GM23338 (cell line): Measurements from ENCODE around the gene TBC1D2B. TPM values are rescaled to one million over a fixed set of nuclear protein-coding genes. Genes with fewer than 3 reads are reported as not detected.

ENCODE experiments used
- ATAC-seq: fragments of 200-7000 bp; cut with Tn5 transposase; 3 replicates; pipeline ENCODE4 v1.9.1; 2020
- DNase-seq: peaks from one replicate; pipeline ENCODE4 v3.0.0-alpha.2; 2015; ENCODE audit warnings: low spot score
- H2AFZ ChIP-seq: fragments of 200-600 bp; sonication (generic); 2 replicates; pipeline ENCODE4 v1.8.0; 2016; ENCODE audit warnings: antibody characterized with exemption, mild to moderate bottlenecking, moderate library complexity
- H3F3A ChIP-seq: fragments of 200-600 bp; sonication (generic); replicated peaks from 2 replicates; pipeline ENCODE4 v1.8.0; 2017; ENCODE audit warnings: antibody characterized with exemption, mixed run types, low read depth
- H3K27ac ChIP-seq: fragments of 200-600 bp; sonication (generic); 2 replicates; pipeline ENCODE4 v1.6.1; 2016; ENCODE audit warnings: low read depth
- H3K27me3 ChIP-seq: fragments of 200-600 bp; sonication (generic); 2 replicates; pipeline ENCODE4 v1.8.0; 2016; ENCODE audit warnings: mild to moderate bottlenecking, mixed run types, moderate library complexity; ENCODE audit not compliant: insufficient read depth
- H3K36me3 ChIP-seq: fragments of 200-600 bp; sonication (generic); 2 replicates; pipeline ENCODE4 v1.8.0; 2016; ENCODE audit warnings: mild to moderate bottlenecking; ENCODE audit not compliant: insufficient read depth
- H3K4me1 ChIP-seq: fragments of 200-600 bp; sonication (generic); 2 replicates; pipeline ENCODE4 v1.8.0; 2016; ENCODE audit warnings: mild to moderate bottlenecking, moderate library complexity; ENCODE audit not compliant: insufficient read depth
- H3K4me2 ChIP-seq: fragments of 200-600 bp; sonication (generic); 2 replicates; pipeline ENCODE4 v1.7.1; 2017; ENCODE audit warnings: mixed run types
- H3K4me3 ChIP-seq: fragments of 200-600 bp; sonication (generic); 2 replicates; pipeline ENCODE4 v1.6.1; 2016; ENCODE audit warnings: mixed run types
- H3K79me2 ChIP-seq: fragments of 200-600 bp; sonication (generic); replicated peaks from 2 replicates; pipeline ENCODE4 v1.8.0; 2017; ENCODE audit warnings: mild to moderate bottlenecking; ENCODE audit not compliant: insufficient read depth
- H3K9me2 ChIP-seq: fragments of 200-600 bp; sonication (generic); 2 replicates; pipeline ENCODE4 v1.8.0; 2017; ENCODE audit not compliant: insufficient read depth
- H4K20me1 ChIP-seq: fragments of 200-600 bp; sonication (generic); replicated peaks from 2 replicates; pipeline ENCODE4 v1.8.0; 2017; ENCODE audit warnings: mild to moderate bottlenecking; ENCODE audit not compliant: insufficient read depth
- H3K27ac Mint-ChIP-seq: 2 replicates; pipeline ENCODE4 v1.8.0; 2020; ENCODE audit warnings: inconsistent platforms, mild to moderate bottlenecking, moderate library complexity, mixed read lengths
- H3K27me3 Mint-ChIP-seq: 3 replicates; pipeline ENCODE4 v1.8.0; 2022; ENCODE audit warnings: low read depth, mild to moderate bottlenecking, moderate library complexity, mixed read lengths, inconsistent platforms; ENCODE audit not compliant: insufficient read depth, poor library complexity
- H3K36me3 Mint-ChIP-seq: 3 replicates; pipeline ENCODE4 v1.8.0; 2021; ENCODE audit warnings: low read depth, mild to moderate bottlenecking, inconsistent platforms, moderate library complexity, mixed read lengths
- H3K4me1 Mint-ChIP-seq: 3 replicates; pipeline ENCODE4 v1.8.0; 2020; ENCODE audit warnings: mild to moderate bottlenecking, inconsistent platforms, mixed read lengths
- H3K4me3 Mint-ChIP-seq: 3 replicates; pipeline ENCODE4 v1.8.0; 2021; ENCODE audit warnings: moderate library complexity, mild to moderate bottlenecking, inconsistent platforms, mixed read lengths
- H3K9me3 Mint-ChIP-seq: 3 replicates; pipeline ENCODE4 v1.8.0; 2020; ENCODE audit warnings: moderate library complexity, mild to moderate bottlenecking, inconsistent platforms, mixed read lengths
- CREB1 ChIP-seq: fragments of 250-450 bp; sonication (Bioruptor Pico); IDR thresholded peaks from 2 replicates; pipeline ENCODE4 v1.5.0; 2020; ENCODE audit warnings: low read depth, mild to moderate bottlenecking, moderate library complexity
- EZH2 ChIP-seq: fragments of 200-600 bp; sonication (generic); IDR thresholded peaks from one replicate; pipeline ENCODE4 v1.8.0; 2017; ENCODE audit warnings: antibody characterized with exemption, mild to moderate bottlenecking, low read depth; ENCODE audit not compliant: unreplicated experiment
- EZH2phosphoT487 ChIP-seq: fragments of 200-600 bp; sonication (generic); IDR thresholded peaks from one replicate; pipeline ENCODE4 v1.8.1; 2018; ENCODE audit warnings: antibody characterized with exemption; ENCODE audit not compliant: unreplicated experiment
- JUNB ChIP-seq: IDR thresholded peaks from one replicate; pipeline ENCODE4 v1.6.1; 2016; ENCODE audit warnings: antibody characterized with exemption; ENCODE audit not compliant: unreplicated experiment
- NANOG ChIP-seq: IDR thresholded peaks from 2 replicates; pipeline ENCODE4 v1.6.1; 2016; ENCODE audit warnings: antibody characterized with exemption, borderline replicate concordance
- POLR2AphosphoS5 ChIP-seq: IDR thresholded peaks from 2 replicates; pipeline ENCODE4 v1.6.1; 2016; ENCODE audit warnings: antibody characterized with exemption, low read depth
- STAT1 ChIP-seq: IDR thresholded peaks from one replicate; pipeline ENCODE4 v1.6.1; 2016; ENCODE audit warnings: antibody characterized with exemption; ENCODE audit not compliant: unreplicated experiment
- ZNF114 ChIP-seq: fragments of 250-450 bp; sonication (Bioruptor Pico); IDR thresholded peaks from 2 replicates; pipeline ENCODE4 v1.5.0; 2020; ENCODE audit warnings: mild to moderate bottlenecking, moderate library complexity
- ZNF331 ChIP-seq: fragments of 250-450 bp; sonication (Bioruptor Pico); IDR thresholded peaks from 2 replicates; pipeline ENCODE4 v1.5.0; 2020; ENCODE audit warnings: low read depth, mild to moderate bottlenecking, moderate library complexity
- polyA plus RNA-seq: library from polyadenylated mRNA; unstranded; fragments of >200 nt; fragmentation: Nextera tagmentation; extraction: Ambion mirVana; gene quantifications from 2 replicates; pipeline ENCODE4 v1.2.1, GENCODE V29; 2016
- total RNA-seq: library from RNA; depleted of rRNA; stranded (reverse); fragments of >200 nt; shearing (Covaris generic); gene quantifications from 2 replicates; pipeline ENCODE4 v1.2.3, GENCODE V29; 2014
- TF ChIP-seq, protein P1 (sequence below): IDR thresholded peaks from one replicate; pipeline ENCODE4 v1.6.1; 2018; ENCODE audit warnings: antibody characterized with exemption; ENCODE audit not compliant: unreplicated experiment
- TF ChIP-seq, protein P2 (sequence below): fragments of 250-450 bp; sonication (Bioruptor Pico); IDR thresholded peaks from 2 replicates; pipeline ENCODE4 v1.5.0; 2020; ENCODE audit warnings: mild to moderate bottlenecking, moderate library complexity
- TF ChIP-seq, protein P3 (sequence below): IDR thresholded peaks from 2 replicates; pipeline ENCODE4 v1.6.1; 2016; ENCODE audit warnings: antibody characterized with exemption
- TF ChIP-seq, protein P4 (sequence below), 2 experiments: fragments of 200-600 bp in 1 of 2; sonication (generic) in 1 of 2; conservative IDR thresholded peaks; 2 replicates each; pipeline versions ENCODE4 v1.5.1 to v1.6.1; 2016 to 2017; ENCODE audit warnings: antibody characterized with exemption in 2 of 2, low read depth in 2 of 2, mild to moderate bottlenecking in 2 of 2, moderate library complexity in 1 of 2

TBC1D2B gene
- total and polyA plus RNA-seq, 2 experiments from 2014 or later, result 3.6 to 17.8 TPM

DNA sequence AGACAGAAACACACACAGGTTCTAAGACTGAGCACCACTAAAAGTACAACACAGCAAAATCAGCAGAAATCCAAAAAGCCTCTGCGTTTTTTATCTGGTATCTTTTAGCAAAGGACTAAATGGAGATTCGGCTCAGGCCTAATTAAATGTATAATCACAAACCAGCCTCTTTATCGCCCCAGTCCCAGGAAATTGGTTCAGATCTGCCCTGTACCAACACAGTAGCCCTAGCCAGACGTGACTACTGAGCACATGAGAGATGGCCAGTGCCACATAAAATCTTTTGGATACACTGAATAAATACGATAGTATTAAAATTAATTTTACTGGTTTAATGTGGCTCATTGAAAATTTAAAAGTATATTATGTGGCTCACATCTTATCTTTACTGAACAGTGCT is 19.7 kb downstream of the TBC1D2B start:
- Histone ChIP-seq H3K36me3 (no peaks in the 10 kb centered on the region), H3K4me2 (no peak overlapping the region), H4K20me1 (peaks cover 6% of the 10 kb centered on the region; the same call in 1 of the 2 replicates), H3K4me3 (no peak overlapping the region), H3K9me2 (no peaks in the 10 kb centered on the region), H3F3A (no peaks in the 10 kb centered on the region), H3K4me1 (peaks cover 17% of the 10 kb centered on the region), H3K79me2 (peaks cover 53% of the 10 kb centered on the region), H3K27ac (no peak overlapping the region), H3K27me3 (no peaks in the 10 kb centered on the region), H2AFZ (no peak overlapping the region)
- Mint-ChIP-seq H3K4me3 (no peak overlapping the region), H3K27ac (no peak overlapping the region), H3K4me1 (peaks cover 18% of the 10 kb centered on the region), H3K9me3 (no peaks in the 10 kb centered on the region), H3K36me3 (no peaks in the 10 kb centered on the region), H3K27me3 (peaks cover 6% of the 10 kb centered on the region)
- no peak for TF ChIP-seq STAT1
- no peak for TF ChIP-seq ZNF331 (CRISPR knock-in tag)
- TF ChIP-seq, protein P1, sequence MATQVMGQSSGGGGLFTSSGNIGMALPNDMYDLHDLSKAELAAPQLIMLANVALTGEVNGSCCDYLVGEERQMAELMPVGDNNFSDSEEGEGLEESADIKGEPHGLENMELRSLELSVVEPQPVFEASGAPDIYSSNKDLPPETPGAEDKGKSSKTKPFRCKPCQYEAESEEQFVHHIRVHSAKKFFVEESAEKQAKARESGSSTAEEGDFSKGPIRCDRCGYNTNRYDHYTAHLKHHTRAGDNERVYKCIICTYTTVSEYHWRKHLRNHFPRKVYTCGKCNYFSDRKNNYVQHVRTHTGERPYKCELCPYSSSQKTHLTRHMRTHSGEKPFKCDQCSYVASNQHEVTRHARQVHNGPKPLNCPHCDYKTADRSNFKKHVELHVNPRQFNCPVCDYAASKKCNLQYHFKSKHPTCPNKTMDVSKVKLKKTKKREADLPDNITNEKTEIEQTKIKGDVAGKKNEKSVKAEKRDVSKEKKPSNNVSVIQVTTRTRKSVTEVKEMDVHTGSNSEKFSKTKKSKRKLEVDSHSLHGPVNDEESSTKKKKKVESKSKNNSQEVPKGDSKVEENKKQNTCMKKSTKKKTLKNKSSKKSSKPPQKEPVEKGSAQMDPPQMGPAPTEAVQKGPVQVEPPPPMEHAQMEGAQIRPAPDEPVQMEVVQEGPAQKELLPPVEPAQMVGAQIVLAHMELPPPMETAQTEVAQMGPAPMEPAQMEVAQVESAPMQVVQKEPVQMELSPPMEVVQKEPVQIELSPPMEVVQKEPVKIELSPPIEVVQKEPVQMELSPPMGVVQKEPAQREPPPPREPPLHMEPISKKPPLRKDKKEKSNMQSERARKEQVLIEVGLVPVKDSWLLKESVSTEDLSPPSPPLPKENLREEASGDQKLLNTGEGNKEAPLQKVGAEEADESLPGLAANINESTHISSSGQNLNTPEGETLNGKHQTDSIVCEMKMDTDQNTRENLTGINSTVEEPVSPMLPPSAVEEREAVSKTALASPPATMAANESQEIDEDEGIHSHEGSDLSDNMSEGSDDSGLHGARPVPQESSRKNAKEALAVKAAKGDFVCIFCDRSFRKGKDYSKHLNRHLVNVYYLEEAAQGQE, result no peak
- TF ChIP-seq POLR2AphosphoS5, result no peak
- TF ChIP-seq JUNB, result no peak
- no peak for TF ChIP-seq EZH2
- no peak for TF ChIP-seq ZNF114 (CRISPR knock-in tag)
- TF ChIP-seq, protein P2, sequence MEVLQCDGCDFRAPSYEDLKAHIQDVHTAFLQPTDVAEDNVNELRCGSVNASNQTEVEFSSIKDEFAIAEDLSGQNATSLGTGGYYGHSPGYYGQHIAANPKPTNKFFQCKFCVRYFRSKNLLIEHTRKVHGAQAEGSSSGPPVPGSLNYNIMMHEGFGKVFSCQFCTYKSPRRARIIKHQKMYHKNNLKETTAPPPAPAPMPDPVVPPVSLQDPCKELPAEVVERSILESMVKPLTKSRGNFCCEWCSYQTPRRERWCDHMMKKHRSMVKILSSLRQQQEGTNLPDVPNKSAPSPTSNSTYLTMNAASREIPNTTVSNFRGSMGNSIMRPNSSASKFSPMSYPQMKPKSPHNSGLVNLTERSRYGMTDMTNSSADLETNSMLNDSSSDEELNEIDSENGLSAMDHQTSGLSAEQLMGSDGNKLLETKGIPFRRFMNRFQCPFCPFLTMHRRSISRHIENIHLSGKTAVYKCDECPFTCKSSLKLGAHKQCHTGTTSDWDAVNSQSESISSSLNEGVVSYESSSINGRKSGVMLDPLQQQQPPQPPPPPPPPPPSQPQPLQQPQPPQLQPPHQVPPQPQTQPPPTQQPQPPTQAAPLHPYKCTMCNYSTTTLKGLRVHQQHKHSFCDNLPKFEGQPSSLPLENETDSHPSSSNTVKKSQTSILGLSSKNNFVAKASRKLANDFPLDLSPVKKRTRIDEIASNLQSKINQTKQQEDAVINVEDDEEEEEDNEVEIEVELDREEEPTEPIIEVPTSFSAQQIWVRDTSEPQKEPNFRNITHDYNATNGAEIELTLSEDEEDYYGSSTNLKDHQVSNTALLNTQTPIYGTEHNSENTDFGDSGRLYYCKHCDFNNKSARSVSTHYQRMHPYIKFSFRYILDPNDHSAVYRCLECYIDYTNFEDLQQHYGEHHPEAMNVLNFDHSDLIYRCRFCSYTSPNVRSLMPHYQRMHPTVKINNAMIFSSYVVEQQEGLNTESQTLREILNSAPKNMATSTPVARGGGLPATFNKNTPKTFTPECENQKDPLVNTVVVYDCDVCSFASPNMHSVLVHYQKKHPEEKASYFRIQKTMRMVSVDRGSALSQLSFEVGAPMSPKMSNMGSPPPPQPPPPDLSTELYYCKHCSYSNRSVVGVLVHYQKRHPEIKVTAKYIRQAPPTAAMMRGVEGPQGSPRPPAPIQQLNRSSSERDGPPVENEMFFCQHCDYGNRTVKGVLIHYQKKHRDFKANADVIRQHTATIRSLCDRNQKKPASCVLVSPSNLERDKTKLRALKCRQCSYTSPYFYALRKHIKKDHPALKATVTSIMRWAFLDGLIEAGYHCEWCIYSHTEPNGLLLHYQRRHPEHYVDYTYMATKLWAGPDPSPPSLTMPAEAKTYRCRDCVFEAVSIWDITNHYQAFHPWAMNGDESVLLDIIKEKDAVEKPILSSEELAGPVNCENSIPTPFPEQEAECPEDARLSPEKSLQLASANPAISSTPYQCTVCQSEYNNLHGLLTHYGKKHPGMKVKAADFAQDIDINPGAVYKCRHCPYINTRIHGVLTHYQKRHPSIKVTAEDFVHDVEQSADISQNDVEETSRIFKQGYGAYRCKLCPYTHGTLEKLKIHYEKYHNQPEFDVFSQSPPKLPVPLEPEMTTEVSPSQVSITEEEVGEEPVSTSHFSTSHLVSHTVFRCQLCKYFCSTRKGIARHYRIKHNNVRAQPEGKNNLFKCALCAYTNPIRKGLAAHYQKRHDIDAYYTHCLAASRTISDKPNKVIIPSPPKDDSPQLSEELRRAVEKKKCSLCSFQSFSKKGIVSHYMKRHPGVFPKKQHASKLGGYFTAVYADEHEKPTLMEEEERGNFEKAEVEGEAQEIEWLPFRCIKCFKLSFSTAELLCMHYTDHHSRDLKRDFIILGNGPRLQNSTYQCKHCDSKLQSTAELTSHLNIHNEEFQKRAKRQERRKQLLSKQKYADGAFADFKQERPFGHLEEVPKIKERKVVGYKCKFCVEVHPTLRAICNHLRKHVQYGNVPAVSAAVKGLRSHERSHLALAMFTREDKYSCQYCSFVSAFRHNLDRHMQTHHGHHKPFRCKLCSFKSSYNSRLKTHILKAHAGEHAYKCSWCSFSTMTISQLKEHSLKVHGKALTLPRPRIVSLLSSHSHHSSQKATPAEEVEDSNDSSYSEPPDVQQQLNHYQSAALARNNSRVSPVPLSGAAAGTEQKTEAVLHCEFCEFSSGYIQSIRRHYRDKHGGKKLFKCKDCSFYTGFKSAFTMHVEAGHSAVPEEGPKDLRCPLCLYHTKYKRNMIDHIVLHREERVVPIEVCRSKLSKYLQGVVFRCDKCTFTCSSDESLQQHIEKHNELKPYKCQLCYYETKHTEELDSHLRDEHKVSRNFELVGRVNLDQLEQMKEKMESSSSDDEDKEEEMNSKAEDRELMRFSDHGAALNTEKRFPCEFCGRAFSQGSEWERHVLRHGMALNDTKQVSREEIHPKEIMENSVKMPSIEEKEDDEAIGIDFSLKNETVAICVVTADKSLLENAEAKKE, result no peak
- no peak for TF ChIP-seq NANOG
- TF ChIP-seq, protein P3, sequence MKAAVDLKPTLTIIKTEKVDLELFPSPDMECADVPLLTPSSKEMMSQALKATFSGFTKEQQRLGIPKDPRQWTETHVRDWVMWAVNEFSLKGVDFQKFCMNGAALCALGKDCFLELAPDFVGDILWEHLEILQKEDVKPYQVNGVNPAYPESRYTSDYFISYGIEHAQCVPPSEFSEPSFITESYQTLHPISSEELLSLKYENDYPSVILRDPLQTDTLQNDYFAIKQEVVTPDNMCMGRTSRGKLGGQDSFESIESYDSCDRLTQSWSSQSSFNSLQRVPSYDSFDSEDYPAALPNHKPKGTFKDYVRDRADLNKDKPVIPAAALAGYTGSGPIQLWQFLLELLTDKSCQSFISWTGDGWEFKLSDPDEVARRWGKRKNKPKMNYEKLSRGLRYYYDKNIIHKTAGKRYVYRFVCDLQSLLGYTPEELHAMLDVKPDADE, result no peak
- TF ChIP-seq, protein P4, sequence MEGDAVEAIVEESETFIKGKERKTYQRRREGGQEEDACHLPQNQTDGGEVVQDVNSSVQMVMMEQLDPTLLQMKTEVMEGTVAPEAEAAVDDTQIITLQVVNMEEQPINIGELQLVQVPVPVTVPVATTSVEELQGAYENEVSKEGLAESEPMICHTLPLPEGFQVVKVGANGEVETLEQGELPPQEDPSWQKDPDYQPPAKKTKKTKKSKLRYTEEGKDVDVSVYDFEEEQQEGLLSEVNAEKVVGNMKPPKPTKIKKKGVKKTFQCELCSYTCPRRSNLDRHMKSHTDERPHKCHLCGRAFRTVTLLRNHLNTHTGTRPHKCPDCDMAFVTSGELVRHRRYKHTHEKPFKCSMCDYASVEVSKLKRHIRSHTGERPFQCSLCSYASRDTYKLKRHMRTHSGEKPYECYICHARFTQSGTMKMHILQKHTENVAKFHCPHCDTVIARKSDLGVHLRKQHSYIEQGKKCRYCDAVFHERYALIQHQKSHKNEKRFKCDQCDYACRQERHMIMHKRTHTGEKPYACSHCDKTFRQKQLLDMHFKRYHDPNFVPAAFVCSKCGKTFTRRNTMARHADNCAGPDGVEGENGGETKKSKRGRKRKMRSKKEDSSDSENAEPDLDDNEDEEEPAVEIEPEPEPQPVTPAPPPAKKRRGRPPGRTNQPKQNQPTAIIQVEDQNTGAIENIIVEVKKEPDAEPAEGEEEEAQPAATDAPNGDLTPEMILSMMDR (conservative IDR thresholded peaks at IDR 0.05; ENCODE audit: low read depth in 2 of 2), result no peak
- no peak for TF ChIP-seq CREB1
- no peak for TF ChIP-seq EZH2phosphoT487
- ATAC-seq (no peak), DNase-seq (no peak)
